Naive thymus-derived CD4-positive, alpha-beta T cell (primary cell): ENCODE measurements around the gene SEC31B. TPM values are rescaled to one million over a fixed set of nuclear protein-coding genes. Genes with fewer than 3 reads are reported as not detected.

Experiments
- ATAC-seq: fragments of 150-1000 bp; cut with Tn5 transposase; 2 replicates; pipeline ENCODE4 v1.10.0; 2021; ENCODE audit warnings: mild to moderate bottlenecking, moderate library complexity
- CTCF ChIA-PET: fragments of 350-600 bp; sonication (Branson Sonifier 250); formaldehyde crosslinking; loops from one replicate; lab custom pipeline; 2021; ENCODE audit warnings: antibody characterized with exemption; lab: Charles Lee
- POLR2A ChIA-PET: fragments of 350-600 bp; sonication (Branson Sonifier 250); formaldehyde crosslinking; loops from one replicate; lab custom pipeline; 2021; ENCODE audit warnings: antibody characterized with exemption, inconsistent platforms; lab: Charles Lee
- DNase-seq, 9 donors: peaks; one replicate each; pipeline versions ENCODE4 v3.0.0 to v3.0.0-alpha.2; 2020 to 2022; ENCODE audit warnings: mixed read lengths in 1 of 9
- H3K27ac ChIP-seq: one replicate; pipeline ENCODE4 v1.7.0; 2013; ENCODE audit warnings: mild to moderate bottlenecking, low read depth, low read length, moderate library complexity
- H3K27me3 ChIP-seq, 2 donors: one replicate each; pipeline ENCODE4 v1.7.0; 2013; ENCODE audit warnings: low read length in 2 of 2, mild to moderate bottlenecking in 2 of 2, moderate library complexity in 2 of 2; ENCODE audit not compliant: control insufficient read depth in 2 of 2, insufficient read depth in 2 of 2
- H3K36me3 ChIP-seq, 3 experiments: 1 replicate in 2 of 3; 2 replicates in 1 of 3; pipeline ENCODE4 v1.7.0; 2013; ENCODE audit warnings: low read length in 3 of 3, mild to moderate bottlenecking in 3 of 3, moderate library complexity in 1 of 3; ENCODE audit not compliant: insufficient read depth in 3 of 3, control insufficient read depth in 2 of 3
- H3K4me1 ChIP-seq, 2 donors: one replicate each; pipeline ENCODE4 v1.7.0; 2013; ENCODE audit warnings: low read length in 2 of 2, mild to moderate bottlenecking in 2 of 2, moderate library complexity in 1 of 2; ENCODE audit not compliant: control insufficient read depth in 2 of 2, insufficient read depth in 2 of 2
- H3K4me3 ChIP-seq: 2 replicates; pipeline ENCODE4 v1.7.0; 2013; ENCODE audit warnings: mild to moderate bottlenecking, low read length
- H3K9me3 ChIP-seq, 3 experiments: 1 replicate in 2 of 3; 2 replicates in 1 of 3; pipeline ENCODE4 v1.7.0; 2013; ENCODE audit warnings: low read length in 3 of 3; ENCODE audit not compliant: control insufficient read depth in 2 of 3
- H3K27ac Mint-ChIP-seq, 9 donors: one replicate each; pipeline ENCODE4 v1.8.0; 2020 to 2022; ENCODE audit warnings: mixed read lengths in 9 of 9, mild to moderate bottlenecking in 8 of 9, moderate library complexity in 5 of 9, inconsistent platforms in 2 of 9
- H3K27me3 Mint-ChIP-seq, 5 donors: one replicate each; pipeline ENCODE4 v1.8.0; 2021 to 2022; ENCODE audit warnings: mixed read lengths in 5 of 5, mild to moderate bottlenecking in 1 of 5
- H3K36me3 Mint-ChIP-seq, 5 donors: one replicate each; pipeline ENCODE4 v1.8.0; 2020 to 2022; ENCODE audit warnings: mixed read lengths in 5 of 5, mild to moderate bottlenecking in 3 of 5, inconsistent platforms in 1 of 5
- H3K4me1 Mint-ChIP-seq, 7 donors: one replicate each; pipeline ENCODE4 v1.8.0; 2020 to 2022; ENCODE audit warnings: mixed read lengths in 7 of 7, mild to moderate bottlenecking in 3 of 7, inconsistent platforms in 1 of 7
- H3K4me3 Mint-ChIP-seq, 10 donors: one replicate each; pipeline ENCODE4 v1.8.0; 2020 to 2022; ENCODE audit warnings: mild to moderate bottlenecking in 10 of 10, mixed read lengths in 10 of 10, moderate library complexity in 6 of 10, inconsistent platforms in 2 of 10
- H3K9me3 Mint-ChIP-seq, 11 donors: one replicate each; pipeline ENCODE4 v1.8.0; 2020 to 2022; ENCODE audit warnings: mixed read lengths in 11 of 11, mild to moderate bottlenecking in 4 of 11, inconsistent platforms in 1 of 11, moderate library complexity in 1 of 11
- intact Hi-C, 2 donors: fragments of 100-400 bp; cut with micrococcal nuclease; formaldehyde crosslinking; loops; one replicate each; pipeline ENCODE4 v1.15.1; 2023
- polyA plus RNA-seq, 2 donors: library from polyadenylated mRNA; unstranded; fragments of 300-500 nt; fragmentation: Illumina TruSeq; gene quantifications; one replicate each; pipeline ENCODE4 v1.2.3, GENCODE V29; 2021
- total RNA-seq, 6 experiments: library from RNA in 5 of 6; stranded (reverse) in 5 of 6; gene quantifications; 1 replicate in 5 of 6; 2 replicates in 1 of 6; pipeline ENCODE4 v1.2.3 and lab custom pipeline; 2021 to 2026

The SEC31B gene
- total and polyA plus RNA-seq, 7 experiments from 2014 or later = 1.1 to 295 (median 63.1) TPM

DNA sequence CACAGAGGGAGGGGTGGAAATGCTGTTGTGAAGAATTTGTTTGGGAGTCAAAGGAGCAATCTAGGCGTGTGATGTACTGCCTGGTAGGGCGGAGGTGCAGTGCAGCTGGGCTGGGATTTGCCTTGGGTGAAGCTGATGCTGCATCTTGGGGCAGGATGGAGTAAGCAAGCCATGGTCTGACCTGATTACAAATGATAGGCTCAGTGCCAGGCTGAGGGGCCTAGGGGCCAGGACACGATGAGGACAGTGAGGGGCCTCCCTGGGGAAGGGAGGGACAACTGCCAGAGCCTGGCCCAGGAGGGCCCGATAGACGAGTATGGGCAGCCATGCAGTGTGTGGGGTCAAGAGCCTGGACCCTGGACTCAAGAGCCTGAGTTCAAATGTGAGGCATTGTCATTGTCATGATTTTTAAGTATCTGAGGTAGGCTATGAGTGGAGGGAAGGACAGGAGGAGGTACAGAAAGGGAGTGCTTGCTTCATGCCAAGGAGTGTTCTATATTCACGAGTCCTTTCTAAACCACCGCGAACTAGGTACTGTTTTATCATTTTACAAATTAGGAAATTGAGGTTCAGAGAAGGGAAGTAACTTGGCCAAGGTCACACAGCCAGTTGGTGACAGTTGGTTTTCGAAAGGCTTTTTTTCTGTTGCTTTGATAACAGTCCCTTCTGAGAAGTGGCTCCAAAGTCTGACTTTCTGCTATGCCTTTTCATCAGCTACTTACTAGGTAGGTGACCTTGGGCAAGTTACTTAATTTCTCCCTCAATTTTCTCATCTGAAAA lies 45.7 kb upstream of the SEC31B start:
- H3K36me3 Mint-ChIP-seq = peaks cover 0 to 5% (median 3%) of the 10 kb centered on the region in 5 donors
- no peak overlapping the region for H3K4me3 Mint-ChIP-seq
- CTCF ChIA-PET = no interaction called here
- Histone ChIP-seq H3K4me3 (no peak overlapping the region), H3K4me1 (peaks cover 5 to 7% of the 10 kb centered on the region in 2 donors), H3K36me3 (no peaks in the 10 kb centered on the region), H3K9me3 (no peaks in the 10 kb centered on the region), H3K27ac (no peak overlapping the region), H3K27me3 (peaks cover 0 to 12% of the 10 kb centered on the region in 2 donors)
- peak overlapping the region in 1 of 9 donors; percentile 26 for H3K27ac Mint-ChIP-seq
- DNase-seq (no peak), ATAC-seq (no peak)
- intact Hi-C loops = loop anchor here in 1 of 2 donors (10.0 kb wide), 1 partner anchor 109 kb away; no protein-coding TSS in a partner anchor
- H3K9me3 Mint-ChIP-seq = peaks cover 0 to 4% (median 0%) of the 10 kb centered on the region in 11 donors
- POLR2A ChIA-PET = interaction anchor here (0.7 kb wide), 1 partner anchor 20 kb away, joined by 3 read pairs; no protein-coding TSS in a partner anchor
- H3K4me1 Mint-ChIP-seq = peaks cover 0 to 27% (median 11%) of the 10 kb centered on the region in 7 donors
- peaks cover 17 to 51% (median 25%) of the 10 kb centered on the region in 5 donors for H3K27me3 Mint-ChIP-seq

DNA sequence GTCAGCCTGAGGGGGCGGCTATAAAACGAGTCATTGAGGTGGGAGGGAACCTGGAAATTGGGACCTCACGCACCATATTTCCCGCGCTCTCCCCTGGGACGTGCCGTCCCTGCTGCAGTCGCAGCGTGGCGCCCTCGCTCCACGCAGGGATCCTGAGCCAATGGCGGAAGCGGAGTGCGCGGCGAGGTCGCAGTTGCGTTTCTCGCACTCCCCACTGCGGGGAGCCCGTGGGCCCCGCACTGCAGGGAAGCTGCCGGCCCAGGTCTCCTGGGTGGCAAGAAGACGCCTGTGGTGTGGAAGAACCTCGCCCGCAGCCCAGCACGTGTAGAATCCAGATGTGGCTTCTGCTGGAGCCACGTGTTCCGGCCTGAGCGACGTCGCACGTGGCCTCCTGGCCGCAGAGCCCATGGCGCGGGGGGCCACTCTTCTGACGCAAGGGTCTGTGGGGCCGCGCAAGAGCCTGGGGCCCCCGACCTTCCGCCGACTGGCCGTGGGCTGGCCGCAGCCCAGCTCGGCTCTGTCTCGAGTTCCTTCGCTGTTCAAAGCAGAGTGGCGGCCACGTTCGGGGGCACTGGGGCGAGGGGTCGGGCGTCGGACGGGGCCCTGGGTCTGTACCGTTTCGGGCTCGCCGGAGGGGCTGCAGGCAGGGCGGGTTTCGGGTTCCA lies 42.5 kb upstream of the SEC31B start:
- DNase-seq (peak; percentile 70 to 83 (median 80)), ATAC-seq (peak; percentile 99)
- POLR2A ChIA-PET = no interaction called here
- Mint-ChIP-seq H3K27me3 (peaks cover 17 to 40% (median 25%) of the 10 kb centered on the region in 5 donors), H3K9me3 (peaks cover 0 to 2% (median 0%) of the 10 kb centered on the region in 11 donors), H3K27ac (no peak overlapping the region), H3K4me3 (peak overlapping the region; percentile 46 to 78 (median 70)), H3K4me1 (peaks cover 0 to 28% (median 11%) of the 10 kb centered on the region in 7 donors), H3K36me3 (peaks cover 0 to 11% (median 8%) of the 10 kb centered on the region in 5 donors)
- intact Hi-C loops = loop anchor here (1.0 to 10.0 kb wide), 11 partner anchors 113 to 505 kb away; partner anchors contain the start of genes LZTS2 (in 1 of the 2) and SLF2 (in 1 of the 2)
- Histone ChIP-seq H3K9me3 (no peaks in the 10 kb centered on the region), H3K36me3 (no peaks in the 10 kb centered on the region), H3K4me1 (peaks cover 5 to 7% of the 10 kb centered on the region in 2 donors), H3K27me3 (no peaks in the 10 kb centered on the region), H3K4me3 (peak overlapping the region; percentile 25), H3K27ac (no peak overlapping the region)
- CTCF ChIA-PET = interaction anchor here (1.0 to 1.6 kb wide), 5 partner anchors 10 to 316 kb away, joined by 3 to 5 read pairs (median 4); no protein-coding TSS in a partner anchor

DNA sequence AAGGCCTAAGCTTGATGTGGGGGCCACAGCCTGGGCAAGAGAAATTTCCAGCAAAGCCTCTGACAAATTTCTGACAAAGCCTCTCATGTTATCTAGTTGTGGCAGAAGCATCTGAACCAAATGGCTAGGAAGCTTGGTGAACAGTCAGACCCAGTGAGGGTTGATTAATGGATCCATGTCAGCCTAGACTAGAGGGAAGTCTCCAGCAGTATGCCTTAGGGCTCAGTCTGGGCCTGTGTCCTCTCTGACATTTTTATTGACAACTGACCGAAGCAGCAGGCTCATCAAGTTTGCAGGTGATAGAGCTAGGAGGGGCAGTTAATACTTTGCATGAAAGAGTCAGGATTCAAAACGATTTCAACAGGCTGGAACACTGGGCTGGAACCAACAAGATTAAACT lies 41.3 kb upstream of the SEC31B start:
- Mint-ChIP-seq H3K4me1 (peaks cover 0 to 28% (median 16%) of the 10 kb centered on the region in 7 donors), H3K9me3 (no peaks in the 10 kb centered on the region), H3K36me3 (peaks cover 3 to 11% (median 8%) of the 10 kb centered on the region in 5 donors), H3K27ac (no peak overlapping the region), H3K27me3 (peaks cover 17 to 33% (median 25%) of the 10 kb centered on the region in 5 donors), H3K4me3 (peak overlapping the region in 6 of 10 donors; percentile 2 to 78 (median 40))
- Histone ChIP-seq H3K36me3 (peaks cover 0 to 5% (median 0%) of the 10 kb centered on the region in 3 experiments), H3K27ac (no peak overlapping the region), H3K4me1 (peaks cover 5 to 7% of the 10 kb centered on the region in 2 donors), H3K9me3 (no peaks in the 10 kb centered on the region), H3K27me3 (no peaks in the 10 kb centered on the region), H3K4me3 (no peak overlapping the region)
- ATAC-seq = no peak
- ChIA-PET CTCF (interaction anchor here (0.7 to 1.5 kb wide), 4 partner anchors 16 to 454 kb away, joined by 3 to 7 read pairs (median 3); no protein-coding TSS in a partner anchor), POLR2A (no interaction called here)
- intact Hi-C loops = loop anchor here (2.0 to 10.0 kb wide), 6 partner anchors 114 to 506 kb away; partner anchors contain the start of gene LZTS2 (in 1 of the 2)
- DNase-seq = no peak

DNA sequence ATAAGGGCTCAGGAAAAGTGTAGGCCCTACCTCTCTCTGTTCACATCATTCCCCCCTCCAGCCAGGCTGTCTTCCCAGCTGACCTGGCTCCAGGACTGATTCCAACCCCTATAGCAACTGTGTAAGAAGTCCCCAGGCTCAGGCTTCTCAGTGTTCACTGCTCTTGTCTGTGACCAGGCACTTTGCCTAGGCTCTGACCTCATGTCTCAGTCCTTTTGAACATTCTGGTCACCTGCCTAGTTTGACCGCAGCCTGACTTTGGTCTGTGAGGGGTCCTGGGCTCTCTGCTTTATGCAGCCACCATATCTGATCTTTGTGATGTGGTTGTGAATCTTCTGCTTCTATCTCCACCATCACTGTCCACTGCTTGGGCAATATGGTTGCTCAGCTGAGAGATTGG lies 40.6 kb upstream of the SEC31B start:
- intact Hi-C loops = loop anchor here (2.0 to 10.0 kb wide), 6 partner anchors 115 to 507 kb away; partner anchors contain the start of gene LZTS2 (in 1 of the 2)

DNA sequence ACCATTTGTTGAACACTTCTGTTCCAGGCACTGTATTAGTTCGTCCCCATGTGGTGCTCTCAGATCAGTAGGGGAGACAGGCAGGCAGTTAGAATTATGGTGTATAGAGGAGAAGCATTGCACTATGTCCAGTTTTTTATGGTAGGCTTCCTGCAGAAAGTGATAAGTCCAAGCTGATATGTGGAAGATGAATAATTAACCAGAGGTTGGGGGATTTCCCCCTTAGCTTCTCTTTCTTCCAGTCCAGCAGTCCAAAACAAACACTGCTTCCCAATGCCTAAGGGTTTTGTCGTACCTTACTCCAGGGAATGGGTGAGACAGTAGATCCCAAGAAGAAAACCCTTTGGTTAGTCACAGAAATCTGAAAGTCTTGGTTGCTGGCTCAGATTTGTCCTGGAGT lies 35.2 kb upstream of the SEC31B start:
- peaks cover 9 to 19% (median 14%) of the 10 kb centered on the region in 5 donors for H3K36me3 Mint-ChIP-seq
- no peaks in the 10 kb centered on the region for H3K27me3 Mint-ChIP-seq
- intact Hi-C loops = no loop called here
- Histone ChIP-seq H3K9me3 (no peaks in the 10 kb centered on the region), H3K27me3 (no peaks in the 10 kb centered on the region), H3K27ac (no peak overlapping the region), H3K36me3 (peaks cover 0 to 27% (median 0%) of the 10 kb centered on the region in 3 experiments), H3K4me1 (no peaks in the 10 kb centered on the region), H3K4me3 (no peak overlapping the region)
- H3K9me3 Mint-ChIP-seq = no peaks in the 10 kb centered on the region
- DNase-seq (no peak), ATAC-seq (no peak)
- POLR2A ChIA-PET = no interaction called here
- peaks cover 0 to 9% (median 0%) of the 10 kb centered on the region in 7 donors for H3K4me1 Mint-ChIP-seq
- CTCF ChIA-PET = no interaction called here
- H3K4me3 Mint-ChIP-seq = no peak overlapping the region
- H3K27ac Mint-ChIP-seq = no peak overlapping the region

More for the DNA sequence above, 40.6 kb upstream of the SEC31B start:
- Mint-ChIP-seq H3K27ac (no peak overlapping the region), H3K9me3 (no peaks in the 10 kb centered on the region), H3K27me3 (peaks cover 17 to 30% (median 22%) of the 10 kb centered on the region in 5 donors), H3K36me3 (peaks cover 3 to 16% (median 11%) of the 10 kb centered on the region in 5 donors), H3K4me1 (peaks cover 0 to 28% (median 16%) of the 10 kb centered on the region in 7 donors), H3K4me3 (peak overlapping the region in 3 of 10 donors; percentile 5 to 69 (median 48))
- no peak for ATAC-seq
- CTCF ChIA-PET = interaction anchor here (1.1 to 1.5 kb wide), 3 partner anchors 16 to 307 kb away, joined by 3 to 7 read pairs (median 3); no protein-coding TSS in a partner anchor
- H3K9me3 ChIP-seq = no peaks in the 10 kb centered on the region
- H3K27me3 ChIP-seq = no peaks in the 10 kb centered on the region
- peaks cover 0 to 12% (median 0%) of the 10 kb centered on the region in 3 experiments for H3K36me3 ChIP-seq
- H3K4me1 ChIP-seq = peaks cover 5 to 7% of the 10 kb centered on the region in 2 donors
- POLR2A ChIA-PET = no interaction called here
- H3K27ac ChIP-seq = no peak overlapping the region
- DNase-seq = no peak
- no peak overlapping the region for H3K4me3 ChIP-seq

DNA sequence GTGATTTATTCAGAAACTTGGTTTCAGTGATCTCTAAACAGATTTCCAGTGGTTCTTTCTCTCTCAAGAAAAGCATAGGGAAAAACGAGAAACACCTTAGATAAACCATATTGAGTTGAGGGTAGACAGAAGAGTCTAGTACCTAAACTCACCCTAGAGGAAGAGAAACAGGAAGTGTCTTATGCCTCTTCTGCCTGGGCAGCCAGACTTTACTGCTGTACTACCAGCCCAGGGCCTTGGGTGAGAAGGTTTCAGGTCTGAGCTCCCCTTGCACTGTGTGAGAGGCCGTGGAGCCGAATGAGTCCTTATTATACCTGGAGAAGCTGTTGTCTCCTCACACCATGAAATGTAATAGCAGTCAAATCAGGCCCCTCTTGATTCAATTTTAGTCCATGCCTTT lies 34.3 kb upstream of the SEC31B start:
- ATAC-seq (no peak), DNase-seq (no peak)

More for the DNA sequence above, 34.3 kb upstream of the SEC31B start:
- Mint-ChIP-seq H3K4me1 (peaks cover 0 to 12% (median 0%) of the 10 kb centered on the region in 7 donors), H3K27me3 (no peaks in the 10 kb centered on the region), H3K4me3 (no peak overlapping the region), H3K27ac (peak overlapping the region in 1 of 9 donors; percentile 59), H3K9me3 (no peaks in the 10 kb centered on the region), H3K36me3 (peaks cover 9 to 28% (median 18%) of the 10 kb centered on the region in 5 donors)
- ChIA-PET POLR2A (no interaction called here), CTCF (no interaction called here)
- H3K27me3 ChIP-seq = no peaks in the 10 kb centered on the region
- intact Hi-C loops = no loop called here
- H3K9me3 ChIP-seq = no peaks in the 10 kb centered on the region
- H3K36me3 ChIP-seq = peaks cover 0 to 36% (median 0%) of the 10 kb centered on the region in 3 experiments
- no peak overlapping the region for H3K27ac ChIP-seq
- no peaks in the 10 kb centered on the region for H3K4me1 ChIP-seq
- no peak overlapping the region for H3K4me3 ChIP-seq
